Measurements from ENCODE around the gene TSPAN18. TPM values are rescaled to one million over a fixed set of nuclear protein-coding genes. Genes with fewer than 3 reads are reported as not detected.

Gene TSPAN18
- total RNA-seq, 4 donors from 2014 or later = 2.6 to 28.9 (median 4.9) TPM

GRCh38 chr11:44954051-44954906 is 227.5 kb downstream of the TSPAN18 start:
- Histone ChIP-seq H3K27ac (peak overlapping the region; percentile 46 to 65 (median 62)), H3K36me3 (no peaks in the 10 kb centered on the region), H3K27me3 (no peaks in the 10 kb centered on the region), H3K4me1 (peaks cover 5 to 72% (median 46%) of the 10 kb centered on the region in 4 donors), H3K4me3 (no peak overlapping the region), H3K9me3 (no peaks in the 10 kb centered on the region)
- 62 to 80% methylated on average over 2 to 12 of the region's 12 CpGs for WGBS, 2 donors (ENCODE audit: low coverage in 1 of 2)
- no peak for DNase-seq
- in situ Hi-C loops (cut with MboI; ENCODE audit: low pct_ligation_motif_present in 1 of 4, low pct_unique_long_range_greater_than_20kb in 1 of 4, low sequenced_read_pairs in 3 of 4) = no loop called here
- TF ChIP-seq CTCF (IDR thresholded peaks at IDR 0.05) (no peak), EP300 (IDR thresholded peaks at IDR 0.05; ENCODE audit: low read depth) (no peak), POLR2AphosphoS5 (IDR thresholded peaks at IDR 0.05) (no peak), POLR2A (IDR thresholded peaks at IDR 0.05) (no peak)
- intact Hi-C loops (cut with DNase I; ENCODE audit: low total_unique reads) = no loop called here

- 0 to 45% methylated on average over 1 to 5 of the region's 5 CpGs for WGBS, 2 donors (ENCODE audit: low coverage in 1 of 2)
- intact Hi-C loops (cut with DNase I; ENCODE audit: low total_unique reads) = no loop called here
These were observed 228.4 kb downstream of the TSPAN18 start for GRCh38 chr11:44955015-44955738.

GRCh38 chr11:44957040-44957515 is 230.3 kb downstream of the TSPAN18 start:
- DNase-seq = no peak
- no peaks in the 10 kb centered on the region for H3K9me3 ChIP-seq
- no peak for TF ChIP-seq EP300 (IDR thresholded peaks at IDR 0.05; ENCODE audit: low read depth)
- no peak for TF ChIP-seq POLR2A (IDR thresholded peaks at IDR 0.05)
- no peak for TF ChIP-seq POLR2AphosphoS5 (IDR thresholded peaks at IDR 0.05)
- no peak for TF ChIP-seq CTCF (IDR thresholded peaks at IDR 0.05)
- peaks cover 5 to 66% (median 33%) of the 10 kb centered on the region in 4 donors for H3K4me1 ChIP-seq
- H3K27ac ChIP-seq = no peak overlapping the region
- WGBS, 2 donors (ENCODE audit: low coverage in 1 of 2) = 65% methylated on average over 35 of the region's 35 CpGs; no CpG with 5 or more reads in 1 of the 2 donors
- in situ Hi-C loops (cut with MboI; ENCODE audit: low pct_ligation_motif_present in 1 of 4, low pct_unique_long_range_greater_than_20kb in 1 of 4, low sequenced_read_pairs in 3 of 4) (no loop called here), intact Hi-C loops (cut with DNase I; ENCODE audit: low total_unique reads) (no loop called here)
- H3K36me3 ChIP-seq = no peaks in the 10 kb centered on the region
- H3K27me3 ChIP-seq = no peaks in the 10 kb centered on the region
- H3K4me3 ChIP-seq = peak overlapping the region in 1 of 4 donors; percentile 8

More at GRCh38 chr11:44955015-44955738, 228.4 kb downstream of the TSPAN18 start:
- Histone ChIP-seq H3K4me3 (no peak overlapping the region), H3K9me3 (no peaks in the 10 kb centered on the region), H3K4me1 (peaks cover 5 to 70% (median 43%) of the 10 kb centered on the region in 4 donors), H3K27me3 (no peaks in the 10 kb centered on the region), H3K27ac (peak overlapping the region; percentile 46 to 65 (median 62)), H3K36me3 (no peaks in the 10 kb centered on the region)
- DNase-seq = peak; percentile 66
- TF ChIP-seq POLR2AphosphoS5 (IDR thresholded peaks at IDR 0.05) (peak in 2 of 3 donors; percentile 12 to 39), CTCF (IDR thresholded peaks at IDR 0.05) (no peak), EP300 (IDR thresholded peaks at IDR 0.05; ENCODE audit: low read depth) (no peak), POLR2A (IDR thresholded peaks at IDR 0.05) (no peak)
- in situ Hi-C loops (cut with MboI; ENCODE audit: low pct_ligation_motif_present in 1 of 4, low pct_unique_long_range_greater_than_20kb in 1 of 4, low sequenced_read_pairs in 3 of 4) = no loop called here

All from transverse colon (tissue), 4 donors.